Osteocyte (in vitro differentiated cells): Measurements from ENCODE around the gene VMO1. TPM values are rescaled to one million over a fixed set of nuclear protein-coding genes. Genes with fewer than 3 reads are reported as not detected.

Experiments
- DNase-seq: peaks from one replicate; pipeline ENCODE4 v3.0.0; 2021; ENCODE audit warnings: mixed read lengths; ENCODE audit not compliant: unreplicated experiment; ENCODE audit errors: extremely low spot score
- H3K27ac Mint-ChIP-seq: one replicate; pipeline ENCODE4 v1.8.0; 2021; ENCODE audit warnings: mild to moderate bottlenecking, mixed read lengths; ENCODE audit not compliant: unreplicated experiment
- H3K27me3 Mint-ChIP-seq: one replicate; pipeline ENCODE4 v1.8.0; 2021; ENCODE audit warnings: mixed read lengths; ENCODE audit not compliant: unreplicated experiment
- H3K36me3 Mint-ChIP-seq: one replicate; pipeline ENCODE4 v1.8.0; 2021; ENCODE audit warnings: mixed read lengths; ENCODE audit not compliant: unreplicated experiment
- H3K4me1 Mint-ChIP-seq: one replicate; pipeline ENCODE4 v1.8.0; 2021; ENCODE audit warnings: mixed read lengths; ENCODE audit not compliant: unreplicated experiment
- H3K4me3 Mint-ChIP-seq: one replicate; pipeline ENCODE4 v1.8.0; 2021; ENCODE audit warnings: mild to moderate bottlenecking, moderate library complexity, mixed read lengths; ENCODE audit not compliant: unreplicated experiment
- H3K9me3 Mint-ChIP-seq: one replicate; pipeline ENCODE4 v1.8.0; 2021; ENCODE audit warnings: mixed read lengths; ENCODE audit not compliant: unreplicated experiment
- total RNA-seq: library from RNA; stranded (reverse); gene quantifications from 2 replicates; pipeline ENCODE4 v1.2.1, GENCODE V29; 2021
- TF ChIP-seq, protein P1 (sequence below): fragments of 200-600 bp; sonication (generic); IDR thresholded peaks from 2 replicates; pipeline ENCODE4 v1.5.0; 2021; ENCODE audit warnings: antibody characterized with exemption, mild to moderate bottlenecking, moderate library complexity

Gene VMO1
- total RNA-seq, 1 donor from 2014 or later = 2.4 TPM

DNA sequence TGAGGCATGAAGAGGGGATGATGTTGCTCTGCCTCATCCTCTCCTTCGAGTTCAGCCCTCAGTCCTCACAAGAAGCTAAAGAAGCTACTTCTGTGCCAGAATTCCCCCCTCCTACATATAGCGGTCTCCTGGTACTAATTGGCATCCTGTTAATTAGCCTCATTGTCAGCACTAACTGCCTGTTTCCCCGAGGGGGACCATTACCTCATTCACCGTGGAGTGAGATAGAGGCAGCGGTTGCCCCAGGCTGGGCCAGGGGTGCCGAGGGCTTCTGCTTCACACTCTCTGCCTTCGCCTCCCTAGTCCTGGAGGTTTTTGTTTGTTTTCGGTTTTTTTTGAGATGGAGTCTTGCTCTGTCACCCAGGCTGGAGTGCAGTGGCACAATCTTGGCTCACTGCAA is 41.2 kb upstream of the VMO1 start:
- DNase-seq = no peak
- Mint-ChIP-seq H3K9me3 (no peaks in the 10 kb centered on the region), H3K4me1 (no peaks in the 10 kb centered on the region), H3K4me3 (no peak overlapping the region), H3K27me3 (no peaks in the 10 kb centered on the region), H3K36me3 (no peaks in the 10 kb centered on the region), H3K27ac (no peak overlapping the region)
- TF ChIP-seq, protein P1, sequence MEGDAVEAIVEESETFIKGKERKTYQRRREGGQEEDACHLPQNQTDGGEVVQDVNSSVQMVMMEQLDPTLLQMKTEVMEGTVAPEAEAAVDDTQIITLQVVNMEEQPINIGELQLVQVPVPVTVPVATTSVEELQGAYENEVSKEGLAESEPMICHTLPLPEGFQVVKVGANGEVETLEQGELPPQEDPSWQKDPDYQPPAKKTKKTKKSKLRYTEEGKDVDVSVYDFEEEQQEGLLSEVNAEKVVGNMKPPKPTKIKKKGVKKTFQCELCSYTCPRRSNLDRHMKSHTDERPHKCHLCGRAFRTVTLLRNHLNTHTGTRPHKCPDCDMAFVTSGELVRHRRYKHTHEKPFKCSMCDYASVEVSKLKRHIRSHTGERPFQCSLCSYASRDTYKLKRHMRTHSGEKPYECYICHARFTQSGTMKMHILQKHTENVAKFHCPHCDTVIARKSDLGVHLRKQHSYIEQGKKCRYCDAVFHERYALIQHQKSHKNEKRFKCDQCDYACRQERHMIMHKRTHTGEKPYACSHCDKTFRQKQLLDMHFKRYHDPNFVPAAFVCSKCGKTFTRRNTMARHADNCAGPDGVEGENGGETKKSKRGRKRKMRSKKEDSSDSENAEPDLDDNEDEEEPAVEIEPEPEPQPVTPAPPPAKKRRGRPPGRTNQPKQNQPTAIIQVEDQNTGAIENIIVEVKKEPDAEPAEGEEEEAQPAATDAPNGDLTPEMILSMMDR = no peak

DNA sequence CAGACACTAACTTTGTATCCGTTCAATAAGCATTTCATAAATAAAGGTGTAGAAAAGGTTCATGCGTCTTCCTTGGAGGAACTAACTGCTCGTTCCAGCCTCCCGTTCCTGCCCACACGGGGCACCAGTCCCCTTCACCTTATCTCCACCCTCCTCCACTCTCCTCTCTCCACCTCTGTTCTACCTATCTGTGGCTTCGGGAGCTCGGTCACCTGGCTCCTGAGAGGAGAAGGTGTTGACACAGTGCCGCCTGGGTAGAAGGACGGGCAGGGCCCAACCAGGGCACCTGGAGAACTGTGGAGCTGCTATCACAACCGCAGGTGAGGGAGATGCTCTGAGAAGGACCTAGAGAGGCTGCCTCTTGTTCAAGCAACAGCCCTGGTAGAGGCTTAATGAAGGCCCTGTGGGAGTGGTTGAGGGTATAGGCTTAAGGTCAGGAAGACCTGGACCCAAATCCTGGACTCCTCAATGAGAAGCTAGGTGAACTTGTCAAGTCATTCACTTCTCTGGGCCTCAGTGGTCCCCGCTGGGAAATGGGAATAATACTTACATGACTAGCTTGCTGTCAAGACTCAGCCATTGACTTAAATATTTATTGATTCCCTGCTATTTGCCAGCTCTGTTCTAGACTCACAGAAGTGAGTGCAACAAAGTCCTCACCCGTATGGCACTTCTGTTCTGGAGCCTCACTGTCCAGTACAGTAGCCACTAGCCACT is 37.4 kb upstream of the VMO1 start:
- H3K36me3 Mint-ChIP-seq = no peaks in the 10 kb centered on the region
- H3K4me3 Mint-ChIP-seq = no peak overlapping the region
- TF ChIP-seq, protein P1 = no peak
- no peak overlapping the region for H3K27ac Mint-ChIP-seq
- H3K9me3 Mint-ChIP-seq = no peaks in the 10 kb centered on the region
- no peaks in the 10 kb centered on the region for H3K27me3 Mint-ChIP-seq
- H3K4me1 Mint-ChIP-seq = no peaks in the 10 kb centered on the region
- no peak for DNase-seq

DNA sequence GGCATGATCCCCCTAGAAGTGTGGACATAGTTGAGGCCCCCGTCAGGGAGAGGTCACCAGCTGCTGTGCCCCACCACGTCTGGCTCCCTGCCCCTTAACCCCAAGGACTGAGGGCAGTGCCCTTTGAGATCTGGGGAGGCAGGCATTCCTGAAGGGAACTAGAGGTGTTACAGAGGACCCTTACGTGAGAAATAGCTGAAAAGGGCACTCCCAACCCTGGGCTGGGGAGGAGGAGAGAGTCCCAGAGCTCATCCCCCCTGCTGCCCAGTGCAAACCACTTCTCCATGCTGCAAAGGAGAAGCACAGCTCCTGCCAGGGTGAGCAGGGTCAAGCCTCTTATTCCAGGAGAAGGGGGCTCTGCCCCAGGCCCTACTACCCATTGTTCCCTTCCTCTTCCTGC is 36.7 kb upstream of the VMO1 start:
- TF ChIP-seq, protein P1 = no peak
- H3K4me1 Mint-ChIP-seq = no peaks in the 10 kb centered on the region

DNA sequence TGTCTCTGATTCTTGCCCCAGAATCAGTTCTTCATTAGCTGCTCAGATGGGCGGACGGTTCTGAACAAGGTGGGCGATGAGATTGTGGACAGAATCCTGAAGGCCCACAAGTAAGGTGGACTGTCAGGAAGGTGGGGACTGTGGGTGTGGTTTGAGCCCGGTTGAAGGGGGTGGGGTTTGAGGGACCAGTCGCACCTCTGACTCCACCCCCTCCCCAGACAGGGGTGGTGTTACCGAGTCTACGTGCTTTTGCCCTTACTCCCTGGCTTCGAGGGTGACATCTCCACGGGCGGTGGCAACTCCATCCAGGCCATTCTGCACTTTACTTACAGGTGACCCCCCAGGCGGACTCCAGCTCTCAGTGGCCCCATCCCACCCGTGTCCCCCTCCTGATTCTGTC is 32.1 kb upstream of the VMO1 start:
- Mint-ChIP-seq H3K27me3 (no peaks in the 10 kb centered on the region), H3K9me3 (no peaks in the 10 kb centered on the region), H3K4me3 (no peak overlapping the region), H3K27ac (no peak overlapping the region), H3K4me1 (no peaks in the 10 kb centered on the region), H3K36me3 (peaks cover 5% of the 10 kb centered on the region)
- TF ChIP-seq, protein P1 = no peak
- no peak for DNase-seq

More for the DNA sequence above, 36.7 kb upstream of the VMO1 start:
- no peak overlapping the region for H3K4me3 Mint-ChIP-seq
- H3K9me3 Mint-ChIP-seq = no peaks in the 10 kb centered on the region
- no peak overlapping the region for H3K27ac Mint-ChIP-seq
- H3K36me3 Mint-ChIP-seq = no peaks in the 10 kb centered on the region
- no peaks in the 10 kb centered on the region for H3K27me3 Mint-ChIP-seq
- no peak for DNase-seq

DNA sequence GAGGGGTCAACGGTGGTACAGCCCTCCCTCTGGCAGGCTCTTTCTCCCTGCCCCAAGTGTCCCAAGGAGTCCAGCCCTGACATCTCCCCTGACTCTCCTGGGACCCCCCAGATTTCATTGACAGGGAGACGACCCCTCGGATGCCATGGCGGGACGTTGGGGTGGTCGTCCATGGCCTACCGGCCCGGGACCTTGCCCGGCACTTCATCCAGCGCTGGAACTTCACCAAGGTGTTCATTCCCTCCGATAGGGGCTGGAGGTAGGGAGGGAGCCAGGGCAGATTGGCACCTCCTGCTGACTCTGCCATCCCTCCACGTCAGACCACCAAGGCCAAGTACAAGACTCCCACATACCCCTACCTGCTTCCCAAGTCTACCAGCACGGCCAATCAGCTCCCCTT is 30.7 kb upstream of the VMO1 start:
- Mint-ChIP-seq H3K9me3 (no peaks in the 10 kb centered on the region), H3K36me3 (peaks cover 9% of the 10 kb centered on the region), H3K4me1 (no peaks in the 10 kb centered on the region), H3K4me3 (no peak overlapping the region), H3K27me3 (no peaks in the 10 kb centered on the region), H3K27ac (no peak overlapping the region)
- DNase-seq = no peak
- TF ChIP-seq, protein P1 = no peak
